Aorta (tissue), 5 donors: ENCODE data around the gene CCDC92. TPM values are rescaled to one million over a fixed set of nuclear protein-coding genes. Genes with fewer than 3 reads are reported as not detected.

Source experiments
- ATAC-seq: fragments of 200-7000 bp; cut with Tn5 transposase; one replicate; pipeline ENCODE4 v1.9.1; 2022; ENCODE audit warnings: moderate library complexity; ENCODE audit not compliant: low FRiP score
- DNase-seq, 2 donors: peaks; one replicate each; pipeline ENCODE4 v3.0.0-alpha.2; 2020
- H3K27ac ChIP-seq, 2 donors: one replicate each; pipeline ENCODE4 v1.5.1; 2013; ENCODE audit warnings: low read length in 2 of 2, mild to moderate bottlenecking in 2 of 2, moderate library complexity in 2 of 2, control low read depth in 1 of 2, inconsistent platforms in 1 of 2, low read depth in 1 of 2
- H3K27me3 ChIP-seq, 2 donors: one replicate each; pipeline ENCODE4 v1.6.1; 2013; ENCODE audit warnings: control low read depth in 1 of 2, low read length in 1 of 2, mild to moderate bottlenecking in 1 of 2, moderate library complexity in 1 of 2; ENCODE audit not compliant: insufficient read depth in 2 of 2, control insufficient read depth in 1 of 2
- H3K36me3 ChIP-seq, 2 donors: one replicate each; pipeline ENCODE4 v1.6.1; 2013; ENCODE audit warnings: control low read depth in 1 of 2, low read length in 1 of 2, mild to moderate bottlenecking in 1 of 2; ENCODE audit not compliant: insufficient read depth in 2 of 2, control insufficient read depth in 1 of 2
- H3K4me1 ChIP-seq, 2 donors: one replicate each; pipeline ENCODE4 v1.6.1; 2013; ENCODE audit warnings: low read length in 2 of 2, control low read depth in 1 of 2, mild to moderate bottlenecking in 1 of 2, moderate library complexity in 1 of 2; ENCODE audit not compliant: insufficient read depth in 2 of 2, control insufficient read depth in 1 of 2
- H3K4me3 ChIP-seq, 2 donors: one replicate each; pipeline ENCODE4 v1.5.1; 2013; ENCODE audit warnings: low read length in 2 of 2, control low read depth in 1 of 2, mild to moderate bottlenecking in 1 of 2
- H3K9me3 ChIP-seq: one replicate; pipeline ENCODE4 v1.6.1; 2013; ENCODE audit warnings: mild to moderate bottlenecking, low read length; ENCODE audit not compliant: control insufficient read depth
- WGBS, 2 donors: extraction: QIAGEN DNeasy Blood & Tissue Kit; methylation state at CpG; one replicate each; pipeline ENCODE4 v1.1.7; 2013; 5-methylcytosine and 5-hydroxymethylcytosine counted together
- intact Hi-C, 2 donors: fragments of 100-400 bp; cut with DNase I; formaldehyde crosslinking; loops; one replicate each; pipeline versions ENCODE4 v1.14.2 to v1.15.0; 2022
- polyA plus RNA-seq, 2 donors: library from polyadenylated mRNA; stranded (reverse); fragments of 200-250 nt; gene quantifications; one replicate each; pipeline ENCODE4 v1.2.3, GENCODE V29; 2013
- total RNA-seq, 2 donors: library from RNA; stranded (reverse); fragmentation: NEBNext Ultra II Directional; extraction: Animal tissue kit (Norgen Biotek cat#: 25700); gene quantifications; one replicate each; pipeline ENCODE4 v1.2.1, GENCODE V29; 2021
- donor health status: healthy with polysubstance abuse.
- donor health status: Bipolar disorder and iron deficiency.
- donor health status: DM: no; HTN: no; CAD: no.
- donor health status: DM: no; HTN: no; CAD: no.
- donor health status: DM: yes; HTN: yes; CAD: no.

Gene CCDC92
- total and polyA plus RNA-seq, 4 donors: 46.3 to 70.8 (median 59.4) TPM

DNA sequence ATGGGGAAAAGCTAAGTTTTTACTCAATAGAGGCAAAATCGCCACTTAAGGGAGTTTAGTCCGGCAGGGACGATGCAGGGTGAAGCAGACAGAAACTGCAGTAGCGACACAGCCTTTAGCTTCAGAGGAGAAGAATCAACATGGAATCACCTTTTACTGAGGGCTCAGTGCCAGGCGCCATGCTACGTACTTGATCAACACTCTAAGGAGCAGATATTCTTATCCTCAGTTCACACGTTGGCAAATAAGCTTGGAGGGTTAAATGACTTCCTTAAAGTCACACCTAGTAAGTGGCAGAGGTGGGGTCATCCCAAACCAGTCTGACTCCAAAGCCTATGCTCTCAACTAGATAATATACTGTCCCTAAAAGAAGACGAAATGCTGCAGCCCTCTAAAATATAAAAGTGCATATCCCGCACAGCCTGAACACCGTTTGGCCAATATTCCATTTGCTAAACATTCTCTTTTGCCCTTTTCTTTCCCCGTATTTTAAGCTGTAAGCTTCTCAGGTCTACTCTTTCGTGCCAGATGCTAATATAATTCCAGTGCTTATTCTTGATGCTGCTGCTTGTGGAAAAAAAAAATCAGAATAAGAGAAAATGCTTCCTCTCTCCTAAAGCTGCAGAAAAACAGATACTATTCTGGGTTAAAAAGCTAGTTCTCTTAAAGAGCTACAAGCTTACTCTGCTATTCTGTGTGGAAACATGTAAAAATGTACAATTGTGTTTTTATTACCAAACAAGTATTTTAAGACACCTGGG, 10.9 kb downstream of the CCDC92 start:
- DNase-seq: no peak
- intact Hi-C loops: no loop called here
- peaks cover 0 to 2% of the 10 kb centered on the region in 2 donors for H3K4me1 ChIP-seq
- ATAC-seq: no peak
- no peak overlapping the region for H3K4me3 ChIP-seq
- no peaks in the 10 kb centered on the region for H3K27me3 ChIP-seq
- H3K9me3 ChIP-seq: no peaks in the 10 kb centered on the region
- peaks cover 0 to 4% of the 10 kb centered on the region in 2 donors for H3K36me3 ChIP-seq
- no peak overlapping the region for H3K27ac ChIP-seq
- WGBS, 2 donors: 81 to 82% methylated on average over 12 of the region's 12 CpGs

DNA sequence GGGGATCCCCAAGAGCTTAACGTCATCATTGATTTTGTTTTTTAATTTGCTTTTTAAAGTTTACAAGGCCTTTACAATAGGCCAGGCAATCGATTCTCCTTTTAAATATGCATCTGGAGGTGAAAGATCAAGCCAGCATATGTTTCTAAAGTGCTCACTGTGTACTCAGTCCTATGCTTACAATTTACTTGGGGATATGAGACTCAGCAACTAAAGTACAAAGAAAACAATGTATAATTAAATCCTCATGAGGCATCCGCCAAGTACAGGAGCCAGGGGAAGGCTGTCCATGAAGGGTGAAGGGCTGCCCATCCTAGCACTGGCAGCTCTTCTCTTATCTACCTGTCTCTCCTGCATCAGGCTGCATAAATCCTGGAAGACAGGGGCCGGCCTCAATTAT, 11.8 kb downstream of the CCDC92 start:
- no peak overlapping the region for H3K4me3 ChIP-seq
- intact Hi-C loops: no loop called here
- no peak overlapping the region for H3K27ac ChIP-seq
- H3K27me3 ChIP-seq: no peaks in the 10 kb centered on the region
- H3K36me3 ChIP-seq: peaks cover 0 to 4% of the 10 kb centered on the region in 2 donors
- no peak for ATAC-seq
- no peak for DNase-seq
- H3K9me3 ChIP-seq: no peaks in the 10 kb centered on the region
- 75 to 82% methylated on average over 4 of the region's 4 CpGs for WGBS, 2 donors
- H3K4me1 ChIP-seq: peaks cover 0 to 2% of the 10 kb centered on the region in 2 donors

DNA sequence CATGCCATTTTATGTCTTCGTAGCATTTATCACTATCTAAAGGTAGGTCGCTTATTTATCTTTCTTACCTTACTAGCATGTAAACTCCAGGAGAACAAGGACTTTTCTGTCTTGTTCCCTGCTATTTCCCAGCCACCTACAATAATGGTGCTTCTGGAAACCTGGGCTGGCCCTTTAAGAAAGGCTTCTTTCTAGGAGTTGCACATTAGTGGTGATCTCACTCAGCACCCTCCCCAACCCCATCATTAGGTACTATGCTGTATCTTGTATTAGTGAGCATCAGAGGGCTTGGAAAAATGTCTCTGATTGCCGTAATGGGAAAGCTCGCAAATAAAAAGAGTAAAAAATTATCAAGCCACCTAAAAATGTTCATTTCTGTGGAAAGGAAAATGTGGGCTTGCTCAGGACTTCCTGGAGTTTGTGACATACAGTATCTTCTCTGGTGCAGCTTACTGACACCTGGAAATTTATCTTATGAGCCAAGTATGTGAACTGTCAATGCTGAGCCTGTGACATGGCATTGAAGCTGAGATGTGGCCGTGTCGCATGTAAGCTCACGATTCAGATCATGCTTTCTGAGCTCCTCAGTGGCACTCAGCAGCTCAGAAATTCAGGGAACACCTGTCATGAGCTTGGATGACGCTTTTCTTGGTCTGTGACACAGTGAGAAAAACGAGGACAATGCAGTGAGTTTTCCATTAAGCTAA, 12.4 kb downstream of the CCDC92 start:
- 93 to 95% methylated on average over 9 of the region's 9 CpGs for WGBS, 2 donors
- ATAC-seq: no peak
- intact Hi-C loops: no loop called here
- Histone ChIP-seq H3K9me3 (no peaks in the 10 kb centered on the region), H3K36me3 (no peaks in the 10 kb centered on the region), H3K4me3 (no peak overlapping the region), H3K27me3 (no peaks in the 10 kb centered on the region), H3K27ac (no peak overlapping the region), H3K4me1 (peaks cover 0 to 2% of the 10 kb centered on the region in 2 donors)
- DNase-seq: no peak

DNA sequence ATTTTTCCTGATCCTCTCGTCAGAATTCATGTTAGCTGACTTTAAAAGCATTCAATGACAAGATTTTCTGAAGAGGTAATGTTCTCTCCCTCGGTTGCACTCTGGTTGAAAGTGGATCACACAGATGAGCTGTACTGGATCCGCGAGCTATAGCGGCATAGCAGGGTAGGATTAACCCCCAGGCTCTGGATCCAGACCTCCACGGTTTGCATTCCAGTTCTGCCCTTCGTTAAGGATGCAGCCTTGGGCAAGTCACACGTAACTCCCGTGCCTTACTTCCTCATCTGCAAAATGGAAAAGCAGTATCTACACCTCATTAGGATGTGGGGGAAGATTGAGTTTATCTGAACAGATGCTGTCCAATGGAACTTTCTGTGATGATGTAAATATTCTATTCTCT, 13.8 kb downstream of the CCDC92 start:
- Histone ChIP-seq H3K27me3 (no peaks in the 10 kb centered on the region), H3K36me3 (no peaks in the 10 kb centered on the region), H3K9me3 (no peaks in the 10 kb centered on the region), H3K27ac (no peak overlapping the region), H3K4me3 (no peak overlapping the region), H3K4me1 (no peaks in the 10 kb centered on the region)
- intact Hi-C loops: no loop called here
- DNase-seq: no peak
- ATAC-seq: no peak
- WGBS, 2 donors: 81 to 86% methylated on average over 9 of the region's 9 CpGs

DNA sequence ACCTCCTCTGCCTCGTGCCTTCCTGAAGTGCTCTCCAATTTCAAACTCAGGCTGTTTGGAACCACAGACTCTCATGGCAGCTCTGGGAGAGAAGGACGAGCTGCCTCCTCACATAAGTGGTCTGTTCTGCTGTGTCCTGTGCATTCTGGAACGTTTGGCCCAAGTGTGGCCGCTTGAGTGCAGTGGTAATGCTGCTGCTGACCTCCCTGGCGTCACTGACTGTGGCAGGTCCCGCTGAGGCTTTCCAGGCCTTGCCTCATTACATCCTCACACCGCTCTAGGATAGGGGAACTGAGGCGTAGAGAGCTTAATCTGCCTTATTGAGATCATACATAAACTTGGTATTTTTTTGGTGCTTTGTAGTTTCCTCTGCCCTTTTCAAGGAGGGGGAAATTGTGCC, 14.2 kb downstream of the CCDC92 start:
- no peak overlapping the region for H3K4me3 ChIP-seq
- WGBS, 2 donors: 84 to 85% methylated on average over 8 of the region's 8 CpGs
- no peaks in the 10 kb centered on the region for H3K4me1 ChIP-seq
- H3K9me3 ChIP-seq: no peaks in the 10 kb centered on the region
- no peak for DNase-seq
- intact Hi-C loops: no loop called here
- no peaks in the 10 kb centered on the region for H3K36me3 ChIP-seq
- H3K27me3 ChIP-seq: no peaks in the 10 kb centered on the region
- no peak for ATAC-seq
- H3K27ac ChIP-seq: no peak overlapping the region

DNA sequence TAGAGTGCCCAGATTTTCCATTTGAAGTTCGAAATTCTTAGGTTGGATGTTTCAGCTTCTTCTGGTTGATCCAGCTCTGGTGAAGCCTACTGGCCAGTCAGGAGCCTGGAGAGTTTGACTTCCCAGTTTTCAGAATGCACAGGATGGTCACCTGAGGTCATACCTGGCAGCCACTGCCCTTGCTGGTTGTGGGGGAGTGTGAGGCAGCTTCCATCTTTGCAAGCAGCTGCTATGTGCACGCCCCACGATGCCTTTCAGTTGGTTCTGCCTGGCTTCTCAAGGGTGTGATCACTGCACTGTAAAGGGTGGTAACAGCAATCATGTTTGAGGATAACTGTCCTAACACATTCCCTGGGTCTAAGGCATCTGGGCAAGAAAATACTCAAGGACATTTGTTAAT, 15.4 kb downstream of the CCDC92 start:
- 88 to 91% methylated on average over 3 of the region's 3 CpGs for WGBS, 2 donors
- Histone ChIP-seq H3K4me3 (no peak overlapping the region), H3K27me3 (no peaks in the 10 kb centered on the region), H3K4me1 (peaks cover 0 to 5% of the 10 kb centered on the region in 2 donors), H3K36me3 (no peaks in the 10 kb centered on the region), H3K27ac (no peak overlapping the region), H3K9me3 (no peaks in the 10 kb centered on the region)
- ATAC-seq (no peak), DNase-seq (no peak)
- intact Hi-C loops: no loop called here

DNA sequence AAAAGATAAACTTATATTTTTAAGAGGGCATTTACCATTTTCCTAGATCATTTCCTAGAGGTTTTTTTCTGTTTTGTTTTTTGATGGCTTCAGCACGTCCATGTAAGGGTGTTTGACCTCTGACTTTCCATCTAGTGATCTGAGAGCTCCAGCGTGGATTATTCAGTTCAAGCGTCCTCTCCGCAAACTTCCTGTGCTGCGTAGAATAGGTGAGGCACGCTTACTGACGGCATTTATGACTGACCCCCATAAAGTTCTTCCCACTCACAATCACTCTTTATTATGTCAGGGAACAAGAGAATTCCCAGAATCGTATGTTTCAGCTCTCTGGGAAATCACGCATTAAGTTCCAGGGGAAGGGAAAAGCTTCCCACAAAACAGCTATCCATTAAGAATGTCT, 16.4 kb downstream of the CCDC92 start:
- intact Hi-C loops: no loop called here
- ATAC-seq (no peak), DNase-seq (no peak)
- Histone ChIP-seq H3K36me3 (no peaks in the 10 kb centered on the region), H3K27ac (no peak overlapping the region), H3K4me1 (peaks cover 2 to 12% of the 10 kb centered on the region in 2 donors), H3K9me3 (no peaks in the 10 kb centered on the region), H3K4me3 (no peak overlapping the region), H3K27me3 (no peaks in the 10 kb centered on the region)
- 90% methylated on average over 9 of the region's 9 CpGs for WGBS, 2 donors

DNA sequence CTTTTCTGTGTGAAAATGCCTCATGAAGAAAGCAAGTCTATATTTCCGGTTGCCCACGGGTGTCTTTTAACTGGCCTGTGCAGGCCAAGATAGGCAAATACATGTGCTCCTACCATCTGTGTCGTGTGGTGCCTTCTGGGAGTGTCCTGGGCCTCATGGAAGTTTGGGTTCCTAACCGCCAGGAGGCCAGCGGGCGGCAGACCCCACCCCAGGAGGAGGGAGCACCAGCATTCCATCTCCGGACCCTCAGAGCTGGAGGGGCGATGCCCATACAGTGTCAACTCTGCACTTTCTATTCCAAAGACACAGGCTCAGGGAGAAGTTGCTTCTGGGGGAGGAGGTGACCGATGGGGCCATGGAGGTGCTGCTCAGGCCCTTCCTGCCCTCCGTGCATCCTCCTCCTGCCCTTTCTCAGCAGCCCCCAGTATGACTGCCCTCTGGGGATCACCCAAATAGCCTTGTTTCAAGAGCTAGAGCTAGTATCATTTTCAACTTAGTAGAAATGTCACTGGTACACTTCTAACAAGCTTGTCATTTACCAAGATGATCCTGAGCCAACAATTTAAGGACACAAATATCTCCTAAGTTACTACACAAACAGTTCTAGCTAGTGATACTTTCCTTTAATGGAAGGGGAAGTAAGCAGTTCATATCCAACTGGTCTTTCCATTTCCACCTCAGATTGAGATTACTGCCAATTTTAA, 17.8 kb downstream of the CCDC92 start:
- Histone ChIP-seq H3K9me3 (no peaks in the 10 kb centered on the region), H3K27ac (no peak overlapping the region), H3K4me3 (no peak overlapping the region), H3K4me1 (peaks cover 2 to 12% of the 10 kb centered on the region in 2 donors), H3K27me3 (no peaks in the 10 kb centered on the region), H3K36me3 (no peaks in the 10 kb centered on the region)
- ATAC-seq (no peak), DNase-seq (no peak)
- WGBS, 2 donors: 85 to 87% methylated on average over 9 to 10 of the region's 10 CpGs
- intact Hi-C loops: no loop called here
